HG03280 (cell line): ENCODE data around the gene EPS8L2.

Source experiments
- ATAC-seq: cut with Tn5 transposase; IDR thresholded peaks from one replicate; pipeline ENCODE4 v1.9.1; 2021; ENCODE audit warnings: mild to moderate bottlenecking, moderate library complexity; ENCODE audit not compliant: unreplicated experiment

The EPS8L2 gene

DNA sequence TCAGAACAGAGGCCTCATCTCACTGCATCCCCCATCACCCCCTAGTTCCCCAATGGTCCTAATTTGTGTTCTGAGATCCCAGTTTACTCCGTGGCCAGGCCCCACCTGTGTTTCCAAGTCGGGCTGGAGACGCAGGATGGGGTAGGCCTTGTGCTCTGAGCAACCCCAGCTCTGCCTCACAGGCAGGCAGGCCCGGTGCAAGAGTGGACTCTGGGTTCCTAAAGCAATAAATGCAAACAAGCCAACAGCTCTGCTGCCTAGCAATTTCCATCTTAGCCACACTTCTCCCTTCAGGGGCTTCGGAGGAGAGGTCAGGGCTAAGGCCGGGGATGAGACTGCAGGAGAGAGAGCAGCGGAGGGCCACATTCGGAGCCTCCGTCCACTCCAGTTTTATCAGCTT, 2.5 kb upstream of the EPS8L2 start:
- ATAC-seq: no peak

DNA sequence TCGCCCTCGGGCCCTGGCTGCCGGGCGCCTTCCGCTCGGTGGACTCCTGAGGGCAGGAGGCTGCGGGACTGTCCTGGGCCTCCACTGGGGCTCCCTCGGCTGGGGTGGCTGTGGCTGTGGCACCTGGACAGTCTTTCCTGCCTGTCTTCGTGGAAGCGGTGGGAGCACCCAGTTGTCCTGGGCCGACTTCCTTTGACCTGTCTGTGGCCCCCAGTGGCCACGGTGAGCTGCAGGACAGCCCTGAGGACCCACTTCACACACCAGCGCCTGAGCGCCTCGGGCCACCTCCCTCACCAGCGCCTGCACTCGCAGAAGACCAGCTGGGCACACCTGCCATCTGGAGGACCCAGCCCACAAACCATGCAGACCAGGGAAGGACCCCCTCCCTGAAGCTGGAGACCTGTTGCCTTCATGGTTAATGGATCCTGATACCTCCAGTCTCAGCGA, 1.8 kb upstream of the EPS8L2 start:
- no peak for ATAC-seq

GRCh38 chr11:704781-705645, 1.0 kb upstream of the EPS8L2 start:
- ATAC-seq: no peak

- no peak for ATAC-seq
Observed at GRCh38 chr11:706439-706956, 467 bp downstream of the EPS8L2 start.

GRCh38 chr11:706957-707816, 1.2 kb downstream of the EPS8L2 start:
- ATAC-seq: no peak

DNA sequence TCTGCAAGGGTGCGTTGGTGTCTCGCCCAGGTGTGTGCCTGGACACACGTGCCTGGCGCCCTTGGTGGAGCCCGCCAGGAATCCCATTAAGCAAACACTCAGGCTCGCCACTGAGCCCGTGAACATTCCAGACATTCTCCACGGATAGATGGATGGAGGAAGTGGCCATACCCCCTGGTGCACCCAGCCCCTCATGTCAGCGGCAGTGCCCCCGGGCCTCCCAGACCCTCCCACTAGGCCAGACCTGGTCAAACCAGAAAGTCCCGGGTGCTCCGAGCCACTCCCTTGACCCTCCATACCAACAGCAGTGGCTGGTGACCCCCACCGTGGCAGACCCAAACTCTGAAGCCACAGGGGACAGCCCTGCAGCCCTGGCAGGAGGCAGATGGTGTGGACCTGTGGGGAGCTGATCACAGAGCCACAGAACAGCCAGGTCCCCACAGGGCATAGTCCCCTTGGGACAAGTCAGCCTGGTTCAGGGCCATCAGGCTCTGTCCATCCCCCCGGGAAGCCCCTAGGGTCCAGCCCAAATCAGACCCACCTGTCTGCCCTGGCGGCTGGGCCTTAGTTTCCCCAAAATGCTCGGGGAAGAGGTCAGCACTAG, 1.9 kb downstream of the EPS8L2 start:
- no peak for ATAC-seq

GRCh38 chr11:708511-708910, 2.5 kb downstream of the EPS8L2 start:
- ATAC-seq: no peak

- ATAC-seq: no peak
Observed at GRCh38 chr11:709109-709997, 3.3 kb downstream of the EPS8L2 start.

- no peak for ATAC-seq
Observed at GRCh38 chr11:714436-714835, 8.4 kb downstream of the EPS8L2 start.

DNA sequence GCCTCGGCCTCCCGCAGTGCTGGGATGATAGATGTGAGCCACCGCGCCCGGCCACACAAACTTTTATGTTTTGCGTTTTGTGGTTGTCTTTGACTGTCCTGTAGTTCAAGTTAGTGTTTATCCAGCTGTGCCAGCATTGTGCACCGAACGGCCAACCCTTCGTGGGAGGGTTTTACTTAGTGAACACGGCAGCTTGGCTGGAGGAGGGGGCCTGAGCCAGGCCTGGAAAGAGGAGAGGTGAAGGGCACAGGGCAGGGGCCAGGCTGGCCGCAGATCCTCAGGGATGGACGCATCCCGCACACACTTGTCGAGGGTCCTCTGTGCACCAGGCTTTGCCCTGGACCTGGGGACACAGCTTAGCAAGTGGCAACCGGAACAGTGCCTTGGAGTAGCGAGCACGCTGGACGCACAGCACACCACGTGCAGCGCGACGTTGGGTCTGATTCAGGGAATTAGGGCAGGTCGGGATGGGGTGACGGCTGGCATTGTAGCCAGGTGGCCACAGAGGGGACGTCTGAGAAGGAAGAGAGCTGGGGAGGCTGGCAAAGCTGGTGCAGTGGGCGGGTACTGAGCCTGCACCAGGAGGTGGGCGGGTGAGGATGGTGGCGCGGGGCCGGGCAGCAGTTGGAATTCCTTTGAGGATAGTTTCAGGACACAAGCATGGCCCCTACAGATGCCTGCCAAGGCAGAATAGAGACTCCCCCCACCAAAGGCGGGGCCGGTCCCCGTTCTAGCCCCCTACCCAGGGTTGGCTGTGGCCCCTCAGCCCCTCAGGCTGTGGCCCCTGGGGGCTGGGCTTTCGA, 13.4 kb downstream of the EPS8L2 start:
- ATAC-seq: no peak

DNA sequence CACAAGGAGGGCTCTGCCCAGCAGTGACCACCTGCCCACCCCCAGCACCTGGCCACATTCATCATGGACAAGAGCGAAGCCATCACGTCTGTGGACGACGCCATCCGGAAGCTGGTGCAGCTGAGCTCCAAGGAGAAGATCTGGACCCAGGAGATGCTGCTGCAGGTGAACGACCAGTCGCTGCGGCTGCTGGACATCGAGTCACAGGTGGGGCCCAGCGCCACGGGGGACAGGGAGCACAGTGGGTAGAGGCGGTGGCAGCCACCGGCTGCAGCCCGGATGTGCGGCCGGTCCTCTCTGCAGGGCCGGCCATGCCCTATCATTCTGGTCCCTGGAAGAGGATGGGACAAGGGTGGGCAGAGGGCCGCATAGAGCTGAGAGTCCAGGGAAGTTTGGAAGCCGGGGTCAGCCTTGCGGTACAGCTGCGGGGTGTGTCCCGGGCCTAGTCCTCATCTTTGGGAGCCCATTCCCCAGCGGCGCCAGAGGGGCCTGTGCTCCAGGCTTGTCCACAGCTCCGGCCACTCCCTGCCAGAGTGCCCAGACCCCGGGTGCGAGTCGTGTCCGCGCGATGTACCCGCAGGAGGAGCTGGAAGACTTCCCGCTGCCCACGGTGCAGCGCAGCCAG, 14.1 kb downstream of the EPS8L2 start:
- ATAC-seq: no peak

GRCh38 chr11:720642-721246, 14.7 kb downstream of the EPS8L2 start:
- ATAC-seq: no peak

DNA sequence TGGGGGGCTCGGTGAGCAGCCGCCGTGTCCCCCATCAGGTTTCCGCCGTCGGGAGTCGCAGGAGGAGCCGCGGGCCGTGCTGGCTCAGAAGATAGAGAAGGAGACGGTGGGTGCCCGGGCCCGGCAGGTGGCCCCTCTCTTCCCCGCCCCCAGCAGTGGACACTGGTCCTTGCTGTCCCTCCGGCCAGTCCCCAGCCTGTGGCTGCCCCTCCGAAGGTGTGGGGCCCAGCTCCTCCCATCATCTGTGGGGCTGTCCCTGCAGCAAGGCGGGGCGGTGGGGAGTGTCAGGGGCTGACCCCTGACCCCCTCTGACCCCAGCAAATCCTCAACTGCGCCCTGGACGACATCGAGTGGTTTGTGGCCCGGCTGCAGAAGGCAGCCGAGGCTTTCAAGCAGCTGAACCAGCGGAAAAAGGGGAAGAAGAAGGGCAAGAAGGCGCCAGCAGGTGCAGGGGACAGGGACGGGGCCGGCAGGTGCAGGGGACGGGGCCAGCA, 15.3 kb downstream of the EPS8L2 start:
- no peak for ATAC-seq

DNA sequence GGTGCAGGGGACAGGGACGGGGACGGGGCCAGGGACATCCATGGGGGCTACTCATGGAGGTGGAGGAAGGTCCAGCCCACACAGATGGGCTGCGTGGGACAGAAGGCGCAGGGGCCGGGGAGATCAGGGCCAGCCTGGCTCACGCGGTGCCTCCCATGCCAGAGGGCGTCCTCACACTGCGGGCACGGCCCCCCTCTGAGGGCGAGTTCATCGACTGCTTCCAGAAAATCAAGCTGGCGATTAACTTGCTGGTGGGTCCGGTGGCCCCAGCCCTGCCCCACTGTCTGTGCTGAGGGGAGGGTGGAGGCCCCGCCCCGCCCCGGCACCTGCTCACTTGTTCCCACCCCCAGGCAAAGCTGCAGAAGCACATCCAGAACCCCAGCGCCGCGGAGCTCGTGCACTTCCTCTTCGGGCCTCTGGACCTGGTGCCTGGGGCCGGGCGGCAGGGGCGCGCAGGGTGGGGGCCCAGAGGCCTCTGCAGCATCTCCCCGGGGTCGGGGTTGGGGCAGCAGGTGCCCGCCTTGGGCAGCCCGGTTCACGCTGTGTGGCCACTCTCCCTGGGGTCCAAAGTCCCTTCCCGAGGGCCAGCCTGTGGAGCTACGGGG, 15.8 kb downstream of the EPS8L2 start:
- no peak for ATAC-seq

GRCh38 chr11:722346-722811, 16.3 kb downstream of the EPS8L2 start:
- no peak for ATAC-seq

- no peak for ATAC-seq
Observed at GRCh38 chr11:723120-723883, 17.3 kb downstream of the EPS8L2 start.
